HG03095 (cell line): Measurements from ENCODE around the gene ACSS3.

Experiments used
- ATAC-seq: cut with Tn5 transposase; IDR thresholded peaks from one replicate; pipeline ENCODE4 v1.9.1; 2021; ENCODE audit warnings: moderate library complexity; ENCODE audit not compliant: unreplicated experiment

Gene ACSS3

GRCh38 chr12:81216739-81217138, 138.9 kb downstream of the ACSS3 start:
- no peak for ATAC-seq

GRCh38 chr12:81221681-81222080, 143.8 kb downstream of the ACSS3 start:
- no peak for ATAC-seq

- ATAC-seq, result no peak
Observed at GRCh38 chr12:81222846-81223592, 145.1 kb downstream of the ACSS3 start.

- no peak for ATAC-seq
Observed at GRCh38 chr12:81224626-81225025, 146.7 kb downstream of the ACSS3 start.

GRCh38 chr12:81229759-81230158, 151.9 kb downstream of the ACSS3 start:
- ATAC-seq, result no peak

- no peak for ATAC-seq
Observed at GRCh38 chr12:81231574-81232368, 153.9 kb downstream of the ACSS3 start.

- ATAC-seq, result no peak
Observed at GRCh38 chr12:81245458-81245857, 167.6 kb downstream of the ACSS3 start.

- ATAC-seq, result no peak
Observed at GRCh38 chr12:81245907-81246570, 168.2 kb downstream of the ACSS3 start.

GRCh38 chr12:81249976-81250375, 172.1 kb downstream of the ACSS3 start:
- ATAC-seq, result no peak

- ATAC-seq, result no peak
Observed at GRCh38 chr12:81252228-81252627, 174.3 kb downstream of the ACSS3 start.

- no peak for ATAC-seq
Observed at GRCh38 chr12:81253360-81253759, 175.5 kb downstream of the ACSS3 start.

GRCh38 chr12:81255456-81255855, 177.6 kb downstream of the ACSS3 start:
- ATAC-seq, result no peak

GRCh38 chr12:81255947-81256346, 178.1 kb downstream of the ACSS3 start:
- no peak for ATAC-seq

- no peak for ATAC-seq
Observed at GRCh38 chr12:81257947-81258551, 180.2 kb downstream of the ACSS3 start.

- no peak for ATAC-seq
Observed at GRCh38 chr12:81259360-81259759, 181.5 kb downstream of the ACSS3 start.

- ATAC-seq, result no peak
Observed at GRCh38 chr12:81261508-81262207, 183.8 kb downstream of the ACSS3 start.

- no peak for ATAC-seq
Observed at GRCh38 chr12:81263072-81263471, 185.2 kb downstream of the ACSS3 start.

- ATAC-seq, result no peak
Observed at GRCh38 chr12:81270385-81270784, 192.5 kb downstream of the ACSS3 start.

GRCh38 chr12:81274637-81275529, 197.0 kb downstream of the ACSS3 start:
- ATAC-seq, result no peak

GRCh38 chr12:81284137-81284536, 206.3 kb downstream of the ACSS3 start:
- ATAC-seq, result no peak
